A549 (cell line): ENCODE measurements around the gene HS3ST5.

Source experiments
- EP300 ChIP-seq, 2 experiments: fragments of >200 bp; sonication (Bioruptor Twin); formaldehyde crosslinking; IDR thresholded peaks; 2 replicates in 1 of 2; 3 replicates in 1 of 2; pipeline ENCODE4 v1.6.1; 2016 to 2017
- JUN ChIP-seq, 2 experiments: fragments of >200 bp; sonication (Bioruptor Twin); formaldehyde crosslinking; IDR thresholded peaks; 2 replicates in 1 of 2; 3 replicates in 1 of 2; pipeline ENCODE4 v1.6.1; 2016 to 2017
- KDM5A ChIP-seq: fragments of 200-600 bp; sonication (generic); IDR thresholded peaks from 2 replicates; pipeline ENCODE4 v1.6.1; 2016; ENCODE audit warnings: antibody characterized with exemption, mild to moderate bottlenecking
- MAFK ChIP-seq: fragments of 450-650 bp; IDR thresholded peaks from 2 replicates; pipeline ENCODE4 v1.6.1; 2014; ENCODE audit not compliant: partially characterized antibody
- NPAS2 ChIP-seq: fragments of 250-450 bp; sonication (Bioruptor Pico); IDR thresholded peaks from 2 replicates; pipeline ENCODE4 v1.8.0; 2022; ENCODE audit warnings: mild to moderate bottlenecking, moderate library complexity, borderline replicate concordance
- POLR2A ChIP-seq: IDR thresholded peaks from 2 replicates; pipeline ENCODE4 v1.6.1; 2012; ENCODE audit warnings: mild to moderate bottlenecking, low read length
- RAD21 ChIP-seq, 2 experiments: fragments of >200 bp in 1 of 2; sonication (Bioruptor Twin) in 1 of 2; formaldehyde crosslinking in 1 of 2; IDR thresholded peaks in 1 of 2; conservative IDR thresholded peaks in 1 of 2; 2 replicates in 1 of 2; 3 replicates in 1 of 2; pipeline ENCODE4 v1.6.1; 2012 to 2018; ENCODE audit warnings: inconsistent platforms in 1 of 2
- TP53 ChIP-seq: fragments of 250-450 bp; sonication (Bioruptor Pico); IDR thresholded peaks from 2 replicates; pipeline ENCODE4 v1.5.0; 2021; ENCODE audit warnings: mild to moderate bottlenecking, moderate library complexity
- TF ChIP-seq, protein P1 (sequence below): fragments of >200 bp; sonication (Bioruptor Twin); formaldehyde crosslinking; IDR thresholded peaks from 3 replicates; pipeline ENCODE4 v1.5.1; 2016
- TF ChIP-seq, protein P2 (sequence below): fragments of >200 bp; sonication (Bioruptor Twin); formaldehyde crosslinking; IDR thresholded peaks from 2 replicates; pipeline ENCODE4 v1.6.1; 2016
- TF ChIP-seq, protein P3 (sequence below): fragments of 200-600 bp; sonication (generic); IDR thresholded peaks from 2 replicates; pipeline ENCODE4 v1.6.1; 2016; ENCODE audit warnings: antibody characterized with exemption, mild to moderate bottlenecking, moderate library complexity

DNA sequence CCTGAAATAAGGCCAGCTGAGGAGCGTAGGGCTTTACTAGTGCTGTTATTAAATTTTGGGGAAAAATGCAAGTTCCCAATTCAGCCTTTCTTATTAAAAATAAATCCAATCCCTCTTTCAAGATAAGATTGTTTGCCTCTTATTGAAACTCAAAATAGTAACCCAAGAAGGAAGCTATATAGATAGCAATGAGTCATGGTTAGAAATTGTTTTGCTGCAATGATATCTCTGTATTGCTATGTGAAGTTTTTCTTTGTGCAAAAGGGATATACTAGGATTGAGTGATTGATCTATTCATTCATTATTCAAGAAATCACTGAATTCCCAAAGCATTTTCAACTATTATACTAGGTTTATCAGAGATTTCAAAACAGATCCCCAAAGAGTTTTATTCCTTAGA is 278.9 kb downstream of the HS3ST5 start:
- TF ChIP-seq EP300 (IDR thresholded peaks at IDR 0.05) (no peak), POLR2A (no peak), TP53 (CRISPR knock-in tag) (no peak), JUN (IDR thresholded peaks at IDR 0.05) (no peak), NPAS2 (no peak), KDM5A (no peak), RAD21 (conservative IDR thresholded peaks at IDR 0.05 in 1 of 2, IDR thresholded peaks at IDR 0.05 in 1 of 2) (no peak), MAFK (no peak)
- TF ChIP-seq, protein P1, sequence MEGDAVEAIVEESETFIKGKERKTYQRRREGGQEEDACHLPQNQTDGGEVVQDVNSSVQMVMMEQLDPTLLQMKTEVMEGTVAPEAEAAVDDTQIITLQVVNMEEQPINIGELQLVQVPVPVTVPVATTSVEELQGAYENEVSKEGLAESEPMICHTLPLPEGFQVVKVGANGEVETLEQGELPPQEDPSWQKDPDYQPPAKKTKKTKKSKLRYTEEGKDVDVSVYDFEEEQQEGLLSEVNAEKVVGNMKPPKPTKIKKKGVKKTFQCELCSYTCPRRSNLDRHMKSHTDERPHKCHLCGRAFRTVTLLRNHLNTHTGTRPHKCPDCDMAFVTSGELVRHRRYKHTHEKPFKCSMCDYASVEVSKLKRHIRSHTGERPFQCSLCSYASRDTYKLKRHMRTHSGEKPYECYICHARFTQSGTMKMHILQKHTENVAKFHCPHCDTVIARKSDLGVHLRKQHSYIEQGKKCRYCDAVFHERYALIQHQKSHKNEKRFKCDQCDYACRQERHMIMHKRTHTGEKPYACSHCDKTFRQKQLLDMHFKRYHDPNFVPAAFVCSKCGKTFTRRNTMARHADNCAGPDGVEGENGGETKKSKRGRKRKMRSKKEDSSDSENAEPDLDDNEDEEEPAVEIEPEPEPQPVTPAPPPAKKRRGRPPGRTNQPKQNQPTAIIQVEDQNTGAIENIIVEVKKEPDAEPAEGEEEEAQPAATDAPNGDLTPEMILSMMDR: no peak
- TF ChIP-seq, protein P2, sequence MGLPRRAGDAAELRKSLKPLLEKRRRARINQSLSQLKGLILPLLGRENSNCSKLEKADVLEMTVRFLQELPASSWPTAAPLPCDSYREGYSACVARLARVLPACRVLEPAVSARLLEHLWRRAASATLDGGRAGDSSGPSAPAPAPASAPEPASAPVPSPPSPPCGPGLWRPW: no peak
- TF ChIP-seq, protein P3, sequence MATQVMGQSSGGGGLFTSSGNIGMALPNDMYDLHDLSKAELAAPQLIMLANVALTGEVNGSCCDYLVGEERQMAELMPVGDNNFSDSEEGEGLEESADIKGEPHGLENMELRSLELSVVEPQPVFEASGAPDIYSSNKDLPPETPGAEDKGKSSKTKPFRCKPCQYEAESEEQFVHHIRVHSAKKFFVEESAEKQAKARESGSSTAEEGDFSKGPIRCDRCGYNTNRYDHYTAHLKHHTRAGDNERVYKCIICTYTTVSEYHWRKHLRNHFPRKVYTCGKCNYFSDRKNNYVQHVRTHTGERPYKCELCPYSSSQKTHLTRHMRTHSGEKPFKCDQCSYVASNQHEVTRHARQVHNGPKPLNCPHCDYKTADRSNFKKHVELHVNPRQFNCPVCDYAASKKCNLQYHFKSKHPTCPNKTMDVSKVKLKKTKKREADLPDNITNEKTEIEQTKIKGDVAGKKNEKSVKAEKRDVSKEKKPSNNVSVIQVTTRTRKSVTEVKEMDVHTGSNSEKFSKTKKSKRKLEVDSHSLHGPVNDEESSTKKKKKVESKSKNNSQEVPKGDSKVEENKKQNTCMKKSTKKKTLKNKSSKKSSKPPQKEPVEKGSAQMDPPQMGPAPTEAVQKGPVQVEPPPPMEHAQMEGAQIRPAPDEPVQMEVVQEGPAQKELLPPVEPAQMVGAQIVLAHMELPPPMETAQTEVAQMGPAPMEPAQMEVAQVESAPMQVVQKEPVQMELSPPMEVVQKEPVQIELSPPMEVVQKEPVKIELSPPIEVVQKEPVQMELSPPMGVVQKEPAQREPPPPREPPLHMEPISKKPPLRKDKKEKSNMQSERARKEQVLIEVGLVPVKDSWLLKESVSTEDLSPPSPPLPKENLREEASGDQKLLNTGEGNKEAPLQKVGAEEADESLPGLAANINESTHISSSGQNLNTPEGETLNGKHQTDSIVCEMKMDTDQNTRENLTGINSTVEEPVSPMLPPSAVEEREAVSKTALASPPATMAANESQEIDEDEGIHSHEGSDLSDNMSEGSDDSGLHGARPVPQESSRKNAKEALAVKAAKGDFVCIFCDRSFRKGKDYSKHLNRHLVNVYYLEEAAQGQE: no peak
